Pulmonary artery endothelial cell (primary cell): Measurements from ENCODE around the gene UPK2. TPM values are rescaled to one million over a fixed set of nuclear protein-coding genes. Genes with fewer than 3 reads are reported as not detected.
"Not testable (repeated sequence)": the region's sequence is repeated elsewhere in the genome, so short reads cannot be mapped to it uniquely, and the experiment has no call there.

Experiments used
- DNase-seq: peaks from one replicate; pipeline ENCODE4 v3.0.0-alpha.2; 2011; ENCODE audit warnings: low read depth, low spot score
- total RNA-seq: library from RNA; depleted of rRNA; stranded (reverse); fragments of >200 nt; gene quantifications from 2 replicates; pipeline ENCODE4 v1.2.3, GENCODE V29; 2014

The UPK2 gene
- total RNA-seq, 1 donor from 2014 or later, result not detected

- DNase-seq, result no peak
Observed at GRCh38 chr11:118938491-118939403, 17.4 kb upstream of the UPK2 start.

DNA sequence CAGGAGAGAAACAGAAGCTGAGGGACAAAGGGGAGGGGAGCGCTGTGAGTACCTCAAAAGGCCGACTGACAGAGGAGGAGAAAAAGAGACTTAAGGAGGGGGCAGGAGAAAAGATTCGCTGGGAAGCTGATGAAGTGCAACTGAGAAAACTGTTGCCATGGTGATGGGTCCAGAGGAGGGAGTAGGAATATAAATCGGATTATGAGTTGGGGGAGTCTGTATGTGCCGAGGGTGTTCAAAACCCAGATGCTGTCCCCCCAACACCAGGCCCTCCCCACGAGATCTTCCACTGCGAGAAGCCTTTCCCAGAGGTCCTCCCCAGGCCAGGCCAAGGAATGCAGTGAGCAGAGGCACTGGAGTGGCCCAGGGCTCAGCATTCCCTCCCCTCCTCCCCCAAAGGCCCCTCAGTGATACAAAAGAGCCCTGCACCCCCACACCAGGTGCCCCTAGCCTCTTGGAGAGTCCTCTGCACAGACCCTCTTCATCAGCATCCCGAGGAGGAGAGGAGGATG lies 16.6 kb upstream of the UPK2 start:
- no peak for DNase-seq

DNA sequence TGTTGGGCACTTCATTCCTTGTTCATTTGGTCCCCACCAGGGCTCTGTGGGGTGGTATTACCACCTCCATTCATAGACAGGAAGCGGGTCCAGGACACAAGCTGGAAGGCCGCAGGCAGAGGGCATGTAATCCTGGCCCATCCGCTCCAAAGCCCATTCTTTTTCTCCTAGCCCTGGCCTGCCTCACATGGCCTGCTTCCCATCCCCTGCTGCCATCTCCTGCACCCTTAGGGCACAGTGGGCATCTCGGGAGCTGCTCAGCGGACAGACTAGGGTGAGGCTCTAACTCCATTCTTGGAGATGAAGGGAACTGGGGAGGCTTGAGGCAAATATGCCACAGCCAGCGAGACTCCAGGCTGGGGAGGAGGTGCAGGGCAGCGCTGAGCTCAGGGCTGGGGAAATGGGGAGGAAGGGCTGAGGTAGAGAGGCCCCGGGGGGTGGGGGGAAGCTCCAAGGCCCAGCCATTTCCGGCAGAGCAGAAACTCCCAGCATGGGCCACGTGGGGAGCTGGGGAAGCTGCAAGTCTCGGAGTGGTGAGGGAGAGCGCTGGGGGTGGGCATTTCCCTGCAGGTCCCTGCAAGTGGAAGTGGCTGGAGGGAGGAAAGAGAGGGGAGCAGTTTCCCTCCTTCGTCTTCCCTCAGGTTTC lies 16.0 kb upstream of the UPK2 start:
- no peak for DNase-seq

GRCh38 chr11:118947091-118947490 lies 9.0 kb upstream of the UPK2 start:
- DNase-seq, result no peak

- no peak for DNase-seq
Observed at GRCh38 chr11:118948000-118948399, 8.1 kb upstream of the UPK2 start.

DNA sequence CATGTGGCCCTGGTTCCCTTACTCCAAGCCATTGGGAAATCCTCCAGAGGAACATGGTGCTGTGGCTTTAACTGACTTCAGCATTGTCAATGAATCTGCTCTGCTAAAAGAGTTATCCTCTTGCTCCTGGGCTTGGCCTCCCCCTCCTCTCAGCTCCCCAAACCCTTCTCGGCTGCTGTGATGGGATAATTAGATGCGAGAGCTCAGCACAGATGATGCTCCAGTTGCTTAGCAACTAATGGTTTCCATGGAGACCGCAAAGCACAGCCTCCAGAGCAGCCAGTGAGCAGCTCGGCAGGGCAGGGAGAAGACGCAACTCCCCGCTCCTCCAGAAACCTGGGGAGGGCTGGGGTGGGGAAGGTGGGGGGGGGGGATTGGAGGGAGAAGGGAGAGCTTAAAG lies 2.8 kb upstream of the UPK2 start:
- no peak for DNase-seq

- DNase-seq, result not testable (repeated sequence)
Observed at GRCh38 chr11:118953976-118954375, 2.1 kb upstream of the UPK2 start.

GRCh38 chr11:118956847-118957469 lies 860 bp downstream of the UPK2 start:
- no peak for DNase-seq

DNA sequence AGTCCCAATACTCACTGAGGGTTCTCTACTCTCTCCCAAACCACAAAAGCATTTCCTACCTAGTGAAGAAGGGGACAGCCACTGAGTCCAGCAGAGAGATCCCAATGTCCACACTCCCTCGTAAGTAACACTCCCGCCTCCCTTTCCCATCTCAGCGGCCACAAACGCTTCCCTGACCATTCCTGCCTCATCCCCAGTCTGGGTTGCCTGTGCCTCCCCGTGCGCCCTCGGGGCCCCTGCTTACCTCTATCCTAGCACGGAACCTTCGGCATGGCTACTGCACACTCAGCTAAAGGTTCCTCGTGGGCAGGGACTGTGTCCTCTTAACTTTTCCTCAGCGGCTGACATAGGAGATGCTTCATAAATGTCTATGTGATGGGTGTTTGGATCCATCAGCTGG lies 1.5 kb downstream of the UPK2 start:
- no peak for DNase-seq

- DNase-seq, result no peak
Observed at GRCh38 chr11:118957968-118958367, 1.9 kb downstream of the UPK2 start.

DNA sequence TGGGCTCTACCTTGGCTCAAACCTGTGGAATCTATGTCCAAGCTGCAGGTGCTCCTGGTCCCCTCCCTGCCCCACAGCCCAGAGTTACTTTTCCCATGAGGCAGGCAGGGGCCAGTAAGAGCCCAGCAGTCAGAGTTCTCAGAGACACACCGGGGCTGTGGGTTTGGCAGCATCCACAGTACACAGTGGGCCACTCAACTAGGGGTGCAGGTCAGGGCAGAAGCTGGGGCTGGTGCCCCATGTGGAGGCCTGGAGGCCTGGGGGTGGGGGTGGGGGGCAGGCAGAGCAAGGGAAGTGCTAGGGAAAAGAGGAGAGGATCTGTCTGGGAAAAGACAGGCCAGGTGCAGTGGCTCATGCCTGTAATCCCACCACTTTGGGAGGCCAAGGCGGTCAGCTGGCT lies 2.5 kb downstream of the UPK2 start:
- DNase-seq, result no peak

DNA sequence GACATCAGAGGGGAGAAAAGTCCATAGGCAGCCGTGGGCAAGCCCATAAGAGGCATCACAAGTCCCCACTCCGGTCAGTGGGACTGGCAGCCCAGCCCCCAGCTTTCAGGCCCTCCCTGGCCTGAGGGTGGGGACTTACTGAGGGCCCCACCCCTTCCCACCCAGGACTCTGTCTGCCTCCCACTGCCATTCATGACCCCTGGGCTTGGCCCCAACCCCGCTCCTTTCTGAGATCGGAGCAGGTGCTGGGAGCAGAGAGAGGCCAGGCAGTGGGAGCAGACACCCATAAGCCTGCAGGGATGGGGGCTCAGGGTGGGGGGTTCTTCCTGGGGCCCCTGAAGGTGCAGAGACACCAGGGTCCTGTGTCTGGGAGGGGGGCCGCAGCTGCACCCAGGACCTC lies 5.1 kb downstream of the UPK2 start:
- DNase-seq, result no peak

DNA sequence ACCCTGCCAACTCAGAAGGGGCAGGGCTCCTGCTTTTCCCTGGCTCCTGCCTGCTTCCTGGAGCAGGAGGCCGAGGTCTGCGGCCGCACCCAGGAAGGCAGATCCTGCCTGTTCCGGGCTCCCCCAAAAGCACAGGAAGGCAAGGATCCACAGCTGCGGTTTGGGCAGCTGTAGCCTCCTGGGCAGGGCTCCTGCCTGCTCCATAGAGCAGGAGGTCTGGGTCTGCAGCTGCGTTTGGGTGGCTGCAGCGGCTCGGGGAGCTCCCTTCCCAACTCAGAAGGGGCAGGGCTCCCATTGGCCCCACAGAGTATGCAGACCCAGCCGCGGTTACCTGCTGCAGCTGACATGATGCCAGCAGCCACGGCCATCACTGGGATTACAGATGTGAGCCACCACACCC lies 5.5 kb downstream of the UPK2 start:
- DNase-seq, result no peak

DNA sequence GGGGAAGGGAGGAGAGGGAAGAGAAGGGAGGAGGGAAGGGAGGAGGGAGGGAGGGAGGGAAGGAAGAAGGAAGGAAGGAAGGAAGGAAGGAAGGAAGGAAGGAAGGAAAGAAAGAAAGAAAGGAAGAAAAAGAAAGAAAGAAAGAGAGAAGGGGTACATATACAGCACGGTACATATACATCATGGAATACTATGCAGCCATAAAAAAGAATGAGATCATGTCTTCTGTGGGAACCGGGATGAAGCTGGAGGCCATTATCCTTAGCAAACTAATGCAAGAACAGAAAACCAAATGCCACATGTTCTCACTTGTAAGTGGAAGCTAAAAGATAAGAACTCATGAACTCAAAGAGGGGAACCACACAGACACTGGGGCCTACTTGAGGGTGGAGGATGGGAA lies 13.4 kb downstream of the UPK2 start:
- DNase-seq, result not testable (repeated sequence)

- DNase-seq, result no peak
Observed at GRCh38 chr11:118971646-118972045, 15.5 kb downstream of the UPK2 start, which contains the start of gene FOXR1. Gene FOXR1 (plus strand): TSS chr11:118971761. CDS start chr11:118971932, 171 bp downstream.

DNA sequence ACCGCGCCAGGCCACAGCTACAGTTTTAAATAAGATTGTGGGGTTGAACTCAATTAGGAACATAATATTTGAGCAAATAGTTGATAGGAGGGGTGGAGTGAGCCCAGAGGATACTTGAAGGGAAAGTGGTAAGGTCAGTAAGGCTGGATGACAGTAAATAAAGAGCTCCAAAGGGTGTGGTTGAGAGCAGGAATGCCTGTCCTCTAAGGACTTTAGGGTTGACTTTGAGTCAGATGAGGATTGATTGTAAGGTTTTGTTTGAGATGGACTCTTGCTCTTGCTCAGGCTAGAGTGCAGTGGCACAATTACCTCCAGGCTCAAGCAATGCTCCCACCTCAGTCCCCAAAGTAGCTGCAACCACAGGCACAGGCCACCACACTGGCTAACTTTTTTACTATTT lies 17.9 kb downstream of the UPK2 start:
- DNase-seq, result no peak

GRCh38 chr11:118975771-118976709 lies 19.9 kb downstream of the UPK2 start:
- no peak for DNase-seq

- no peak for DNase-seq
Observed at GRCh38 chr11:118979434-118979833, 23.3 kb downstream of the UPK2 start.

- no peak for DNase-seq
Observed at GRCh38 chr11:118980191-118980881, 24.2 kb downstream of the UPK2 start.

DNA sequence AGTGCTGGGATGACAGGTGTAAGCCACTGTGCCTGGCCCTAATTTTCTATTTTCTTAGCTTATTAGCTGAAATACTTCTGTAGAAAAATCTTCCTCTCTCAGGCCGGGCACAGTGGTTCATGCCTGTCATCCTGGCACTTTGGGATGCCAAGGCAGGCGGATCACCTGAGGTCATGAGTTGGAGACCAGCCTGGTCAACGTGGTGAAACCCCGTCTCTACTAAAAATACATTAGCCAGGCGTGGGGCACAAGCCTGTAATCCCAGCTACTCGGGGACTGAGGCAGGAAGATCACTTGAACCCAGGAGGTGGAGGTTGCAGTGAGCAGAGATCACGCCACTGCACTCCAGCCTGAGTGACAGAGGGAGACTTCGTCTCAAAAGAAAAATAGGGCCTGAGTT lies 28.2 kb downstream of the UPK2 start:
- not testable (repeated sequence) for DNase-seq
